Measurements from ENCODE around the gene TNN.
A peak's percentile ranks its signal among the peaks of the same experiment; 100 is the strongest.

TNN gene

GRCh38 chr1:175147569-175147968 lies 79.9 kb downstream of the TNN start:
- DNase-seq = no peak

DNA sequence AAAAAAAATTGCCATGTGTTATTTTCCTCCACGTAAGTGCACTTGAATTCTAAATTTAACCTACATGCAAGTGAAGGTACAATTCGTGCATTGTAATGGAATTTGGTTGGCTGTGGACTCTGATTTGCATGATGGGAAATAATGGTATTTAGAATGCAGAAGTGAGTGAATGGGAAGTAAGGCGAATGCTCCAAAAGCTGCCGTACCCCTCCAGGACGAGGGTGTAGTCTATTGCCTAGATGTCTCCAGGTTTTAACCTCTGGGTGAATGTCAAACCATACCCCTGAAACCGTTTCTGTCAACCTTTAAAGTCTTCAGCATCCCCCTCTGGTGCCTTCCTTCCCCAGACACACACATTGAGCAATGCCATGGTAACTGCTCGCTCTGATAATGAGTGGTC lies 80.4 kb downstream of the TNN start:
- no peak for DNase-seq

DNA sequence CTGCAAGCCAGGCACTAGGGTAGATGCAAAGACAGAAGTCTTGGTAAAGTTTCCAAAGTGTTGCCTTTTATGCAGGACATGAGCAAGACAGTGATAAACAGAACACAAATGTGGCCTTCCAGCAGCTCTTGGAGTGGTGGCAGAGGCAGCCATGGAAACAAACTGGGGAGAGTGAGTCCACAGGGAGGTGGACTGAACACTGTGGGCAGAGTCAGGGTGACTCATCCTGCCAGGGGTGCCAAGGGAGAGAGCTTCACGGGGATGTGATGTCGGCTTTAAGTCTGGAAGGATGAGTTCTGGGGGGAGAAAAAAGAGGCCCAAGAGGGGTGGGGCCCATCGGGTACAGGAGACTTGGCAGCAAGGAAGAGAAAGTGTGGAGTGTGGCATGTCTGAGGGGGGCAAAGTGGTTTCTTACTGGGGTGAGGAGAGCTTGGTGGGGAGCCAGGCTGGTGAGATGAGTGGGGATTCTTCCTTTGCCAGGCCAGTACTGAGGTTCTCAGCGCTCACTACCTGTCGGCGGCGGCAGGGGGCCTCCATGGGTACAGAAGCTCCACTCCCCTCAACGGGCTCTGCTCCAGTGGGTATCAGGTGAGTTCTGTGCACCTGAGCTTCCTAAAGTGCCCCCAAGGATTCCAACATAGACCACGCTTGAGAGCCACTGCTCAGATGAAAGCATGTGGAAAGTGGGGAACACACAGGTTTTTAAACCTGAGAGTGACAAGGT lies 83.1 kb downstream of the TNN start:
- no peak for DNase-seq

DNA sequence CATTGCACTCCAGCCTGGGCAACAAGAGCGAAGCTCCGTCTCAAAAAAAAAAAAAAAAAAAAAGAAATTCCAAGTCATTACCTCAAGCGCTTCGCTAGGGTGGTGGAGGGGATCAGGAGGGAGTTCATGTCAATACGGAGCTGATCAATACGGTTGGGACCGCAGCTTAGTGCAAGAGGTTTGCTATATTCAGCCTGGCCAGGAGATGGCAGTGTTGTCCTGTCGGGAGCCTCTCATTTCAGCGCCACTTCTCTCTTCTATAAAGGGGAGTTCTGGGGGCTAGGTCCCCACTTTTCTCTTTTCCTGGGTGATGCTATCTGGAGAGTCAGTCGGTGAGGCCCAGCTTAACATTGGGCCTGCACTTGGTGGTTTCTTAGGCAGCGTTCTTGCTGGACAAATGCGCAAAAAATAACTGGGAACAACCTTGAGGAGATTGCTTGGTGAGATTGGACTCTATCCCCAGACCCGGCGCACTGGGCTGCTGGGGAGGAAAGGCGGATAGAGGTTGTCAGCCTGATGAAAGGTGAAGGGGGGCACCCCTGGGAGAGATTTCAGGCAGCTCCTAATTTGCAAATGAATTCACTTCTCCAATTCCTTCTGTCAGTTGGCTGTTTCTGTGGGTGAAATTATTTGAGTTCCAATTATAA lies 84.5 kb downstream of the TNN start:
- DNase-seq = peak; percentile 38

DNA sequence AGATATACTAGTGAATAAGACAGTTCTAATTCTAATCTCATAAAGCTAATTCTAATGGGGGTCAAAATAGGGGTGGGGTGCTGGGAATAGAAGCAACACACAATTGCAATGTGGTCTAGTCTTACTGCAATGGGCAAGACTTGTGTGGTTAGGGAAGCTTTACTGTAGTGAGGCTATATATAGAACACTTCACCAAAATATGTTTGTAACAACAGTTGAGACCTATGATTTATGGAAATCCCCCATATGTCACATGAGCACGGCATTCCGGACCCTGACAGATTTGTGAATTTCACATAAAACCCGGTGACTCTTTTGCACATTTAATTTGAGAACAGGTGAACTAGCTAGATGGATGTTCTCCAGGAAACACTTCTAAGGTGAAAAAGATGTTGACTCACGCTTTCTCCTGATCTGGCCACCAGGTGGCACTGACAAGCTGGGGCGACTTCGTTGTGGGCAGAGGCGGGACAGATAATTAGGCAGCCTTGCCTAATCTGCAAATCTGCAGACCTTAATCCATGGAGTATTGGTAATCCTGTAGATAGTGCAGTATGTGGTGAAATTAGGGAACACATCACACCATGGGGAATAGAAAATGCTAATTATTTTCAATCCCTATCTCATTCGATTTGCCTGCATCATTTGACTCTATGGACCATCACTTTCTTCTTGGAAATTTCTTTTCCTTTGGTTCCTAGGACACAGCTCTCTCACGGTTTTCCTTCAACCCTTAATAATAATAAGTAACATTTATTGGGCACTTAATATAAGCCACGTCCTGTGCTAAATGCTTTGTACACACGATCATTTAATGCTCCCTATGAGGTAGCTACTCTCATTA lies 87.2 kb downstream of the TNN start:
- peak; percentile 50 for DNase-seq

GRCh38 chr1:175155473-175155856 lies 87.8 kb downstream of the TNN start:
- DNase-seq = no peak

DNA sequence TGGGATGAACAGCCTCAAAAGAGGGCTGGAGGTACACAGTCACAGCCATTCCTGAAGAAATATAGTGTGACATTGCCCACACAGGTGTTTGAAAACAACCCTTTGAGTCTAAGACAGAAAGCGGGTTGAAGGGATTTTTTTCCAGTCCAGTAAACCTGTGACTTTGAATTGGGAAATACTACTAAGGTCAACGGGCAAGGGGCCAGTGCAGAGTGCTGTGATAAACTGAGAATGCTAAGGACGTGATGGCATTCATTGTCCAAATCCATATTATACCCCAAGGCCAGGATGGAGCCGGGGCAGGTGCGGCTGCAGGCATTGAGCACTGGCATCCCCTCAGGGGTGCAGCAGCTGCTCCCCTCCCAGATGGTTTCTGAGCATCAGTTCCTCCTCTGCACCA lies 88.3 kb downstream of the TNN start:
- no peak for DNase-seq

DNA sequence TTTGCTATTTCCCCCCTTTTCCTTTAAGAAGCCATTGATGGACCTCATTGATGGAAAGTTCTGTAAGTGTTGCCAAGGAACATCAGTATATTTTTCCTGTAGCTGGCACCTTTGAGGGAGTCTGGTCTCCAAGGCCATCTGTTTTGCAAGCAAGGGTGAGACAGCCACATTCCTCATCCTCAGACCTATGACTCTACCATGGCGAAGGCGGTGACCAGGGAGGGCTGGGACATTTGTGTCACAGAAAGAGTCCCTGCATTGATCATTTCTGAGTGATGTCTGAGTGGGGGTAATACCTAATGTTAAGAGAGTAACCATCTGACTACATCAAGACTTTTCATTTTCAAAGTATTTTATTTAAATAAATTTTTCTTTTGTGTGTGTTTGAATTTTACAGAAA lies 89.6 kb downstream of the TNN start:
- no peak for DNase-seq

- DNase-seq = no peak
These were observed 90.5 kb downstream of the TNN start for GRCh38 chr1:175158170-175158591.

DNA sequence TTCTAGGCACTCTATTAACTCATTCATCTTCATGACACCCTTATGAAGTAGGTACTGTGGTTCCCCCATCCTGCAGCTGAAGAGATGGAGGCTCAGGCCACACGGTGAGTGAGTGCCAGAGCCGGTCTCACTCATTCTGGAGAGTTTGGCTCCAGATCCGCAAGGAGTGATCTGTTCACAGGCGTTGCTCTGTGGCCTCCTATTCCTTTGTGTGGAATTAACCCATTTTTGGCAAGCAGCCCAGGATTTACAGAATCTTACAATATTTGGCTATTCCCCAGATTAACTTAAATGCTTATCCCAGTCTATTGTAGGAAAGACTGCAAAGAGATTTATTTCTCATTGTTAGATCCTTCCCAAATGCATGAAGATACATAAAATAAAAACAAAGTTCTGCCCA lies 95.3 kb downstream of the TNN start:
- no peak for DNase-seq

DNA sequence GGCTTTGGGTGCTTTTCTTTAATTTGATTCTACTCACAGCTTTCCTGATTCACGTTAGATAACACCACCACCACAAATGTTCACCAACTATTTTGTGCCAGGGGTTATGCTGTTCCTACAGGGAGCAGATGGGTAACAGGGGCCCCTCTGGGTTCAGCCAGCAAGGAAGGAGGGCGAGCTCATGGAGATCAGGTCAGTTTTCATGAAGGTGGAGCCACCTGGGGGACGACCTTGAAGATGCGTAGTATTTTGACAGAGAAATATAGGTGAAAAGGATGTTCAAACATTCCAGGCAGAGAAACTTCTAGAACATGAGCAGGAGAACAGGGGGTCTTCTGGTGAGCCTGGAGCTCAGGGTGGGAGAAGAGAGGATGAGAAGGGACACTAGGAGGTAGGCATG lies 96.1 kb downstream of the TNN start:
- no peak for DNase-seq

DNA sequence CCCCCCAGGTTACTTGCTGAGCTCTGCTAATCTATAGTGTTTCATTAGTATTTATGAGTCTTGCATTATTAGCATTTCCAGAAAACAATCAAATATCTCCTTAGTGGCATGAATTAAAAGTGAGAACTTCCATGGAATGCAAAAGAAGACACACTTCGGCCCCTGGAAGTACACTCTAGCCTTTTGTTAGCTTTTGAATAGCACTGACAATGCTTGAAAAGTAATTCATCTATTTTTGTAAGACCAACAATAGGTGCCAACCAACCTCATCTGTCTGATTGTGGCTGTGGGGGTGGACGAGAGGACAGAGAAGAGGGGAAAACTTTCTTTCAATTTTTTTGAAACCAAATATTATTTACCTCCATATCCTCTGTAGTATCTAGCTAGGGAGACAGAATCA lies 97.1 kb downstream of the TNN start:
- DNase-seq = no peak

GRCh38 chr1:175166746-175167145 lies 99.1 kb downstream of the TNN start:
- DNase-seq = no peak

DNA sequence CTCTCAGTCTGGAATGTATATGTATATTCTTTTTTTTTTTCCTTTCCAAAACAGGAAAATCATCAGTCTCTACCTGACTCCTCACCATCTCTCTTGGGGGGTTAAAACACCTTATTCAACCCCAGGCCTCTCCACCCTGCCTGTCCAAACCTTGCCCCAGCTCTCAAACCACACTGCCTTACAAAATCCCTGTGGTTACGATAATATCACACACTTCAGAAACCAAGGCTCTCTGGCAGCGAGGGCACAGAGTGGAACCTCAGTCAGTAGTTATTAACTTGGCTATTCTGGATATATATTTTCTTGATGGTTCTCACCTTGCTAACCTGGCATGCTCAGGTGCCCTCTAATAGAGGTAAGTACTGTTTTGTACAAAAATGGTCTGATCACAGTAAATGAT lies 100.2 kb downstream of the TNN start:
- DNase-seq = no peak

DNA sequence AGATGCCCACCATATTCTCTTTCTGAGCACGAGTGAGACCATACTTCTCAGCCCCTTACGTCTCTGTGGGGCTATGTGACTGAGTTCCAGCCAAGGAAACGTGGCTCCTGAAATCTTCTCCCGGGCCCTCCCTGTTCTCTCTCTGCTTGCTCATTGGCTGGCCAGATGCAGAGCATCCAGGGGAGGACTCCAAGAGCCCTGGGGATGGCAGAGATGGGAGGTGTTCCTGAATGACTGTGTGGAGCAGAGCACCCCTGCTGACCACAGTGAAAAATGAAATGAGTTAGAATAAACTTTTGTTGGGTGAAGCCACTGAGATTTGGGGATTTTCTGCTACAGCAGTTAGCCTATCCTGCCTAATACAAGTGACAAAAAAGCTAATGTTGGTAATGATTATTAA lies 101.1 kb downstream of the TNN start:
- DNase-seq = no peak

GRCh38 chr1:175169286-175170018 lies 101.8 kb downstream of the TNN start:
- DNase-seq = no peak

DNA sequence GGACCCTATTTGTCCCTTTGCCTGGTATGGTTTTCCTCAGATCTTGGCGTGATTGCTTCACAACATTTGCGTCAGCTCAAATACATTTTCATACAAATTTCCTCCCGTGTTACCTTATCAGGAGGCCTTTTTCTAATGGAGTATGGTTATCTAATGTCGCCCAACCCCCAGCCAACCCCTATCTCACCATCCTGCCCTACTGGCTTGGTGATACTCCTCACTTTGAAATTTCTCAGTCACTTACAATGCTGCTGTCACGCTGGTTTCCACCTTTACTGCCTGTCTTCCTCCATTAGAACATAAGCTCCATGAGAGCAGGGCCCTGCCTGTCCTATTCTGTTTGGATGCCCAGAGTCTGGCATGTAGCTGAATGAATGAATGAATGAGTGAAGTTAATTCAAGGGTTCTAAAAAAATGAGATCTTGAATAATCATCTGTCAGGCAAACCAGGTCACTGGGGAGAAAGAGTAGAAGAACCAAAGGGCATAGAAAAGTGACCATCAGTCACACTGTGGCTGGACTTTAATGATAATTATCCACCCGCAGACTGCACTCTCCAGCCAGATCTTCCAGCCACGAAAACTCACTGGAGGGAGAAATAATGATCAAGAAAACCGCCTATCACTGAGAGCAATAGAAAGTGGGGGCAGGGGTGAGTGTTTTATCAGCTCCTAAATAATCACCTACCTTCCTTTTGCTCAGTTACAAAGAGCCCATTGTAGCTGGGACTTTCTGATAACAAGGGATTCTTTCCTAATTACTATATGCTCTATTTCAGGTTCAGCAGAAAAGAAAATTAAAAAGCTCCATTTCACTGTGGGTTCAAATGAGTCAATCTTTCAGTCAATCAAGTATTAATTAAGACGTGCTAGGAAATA lies 103.6 kb downstream of the TNN start:
- DNase-seq = no peak

GRCh38 chr1:175172503-175172902 lies 104.9 kb downstream of the TNN start:
- DNase-seq = no peak

DNA sequence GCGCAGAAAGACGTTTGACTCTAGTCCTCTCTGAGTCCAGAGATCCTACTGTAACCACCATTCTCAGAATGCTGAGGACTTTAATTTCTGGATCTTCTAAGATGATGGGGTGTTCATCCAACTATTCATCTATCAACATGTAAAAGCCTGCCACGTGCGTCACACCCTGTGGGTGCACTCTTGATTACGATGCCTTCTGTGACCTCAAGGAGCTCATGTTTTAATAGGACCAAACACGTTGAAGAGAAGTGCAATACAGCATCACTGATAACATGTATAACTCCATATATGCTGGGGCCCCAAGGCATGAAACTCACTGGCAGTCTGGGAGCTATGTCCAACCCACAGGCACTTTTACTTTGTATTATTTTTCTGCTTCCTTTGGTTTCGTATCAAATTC lies 105.9 kb downstream of the TNN start:
- DNase-seq = no peak

DNA sequence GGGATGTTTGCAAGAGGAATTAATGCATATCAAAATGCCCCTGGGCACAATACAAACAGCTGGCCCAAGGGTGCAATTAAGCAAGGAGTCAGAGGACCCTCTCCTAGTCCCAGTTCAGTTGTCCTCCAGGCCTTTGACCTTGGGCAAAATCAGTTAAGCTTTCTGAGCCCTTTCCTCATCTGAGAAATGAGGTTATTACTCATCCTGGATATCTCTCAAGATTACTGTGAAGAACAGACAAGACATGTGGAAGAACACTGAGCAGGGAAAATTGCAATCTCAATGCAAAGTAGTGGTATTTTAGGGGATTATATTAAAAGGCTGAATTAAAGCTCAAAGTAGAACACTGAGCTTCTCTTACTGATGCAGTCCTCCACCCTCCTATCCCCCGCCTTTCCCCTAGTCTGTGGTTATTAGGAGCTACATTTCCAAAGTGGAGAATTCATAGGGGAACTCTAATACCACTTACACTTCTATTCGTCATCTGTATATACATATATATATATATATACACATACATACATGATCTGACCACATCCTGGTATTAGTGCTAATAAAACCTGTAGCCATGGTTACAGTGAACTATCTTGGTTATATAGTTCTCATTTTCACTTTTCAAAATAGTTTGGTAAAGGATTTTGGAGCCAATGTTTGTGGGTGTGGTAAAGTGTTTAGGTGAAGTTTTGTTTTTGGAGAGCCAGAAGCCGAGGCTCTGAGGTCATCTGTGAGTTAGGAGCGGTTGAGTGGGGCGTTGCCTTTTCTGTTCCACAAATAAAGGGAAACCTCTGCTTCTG lies 106.9 kb downstream of the TNN start:
- DNase-seq = no peak

- no peak for DNase-seq
These were observed 108.6 kb downstream of the TNN start for GRCh38 chr1:175176246-175176645.

All from MV-4-11 (cell line).